DMS53 treated with DMSO at 0.1 percent for 48 hours (cell line): ENCODE measurements around the gene AZU1.

Experiments used
- DNase-seq: peaks from one replicate; lab custom pipeline; 2025; ENCODE audit not compliant: unreplicated experiment; lab: John Stamatoyannopoulos, UW

Gene AZU1

DNA sequence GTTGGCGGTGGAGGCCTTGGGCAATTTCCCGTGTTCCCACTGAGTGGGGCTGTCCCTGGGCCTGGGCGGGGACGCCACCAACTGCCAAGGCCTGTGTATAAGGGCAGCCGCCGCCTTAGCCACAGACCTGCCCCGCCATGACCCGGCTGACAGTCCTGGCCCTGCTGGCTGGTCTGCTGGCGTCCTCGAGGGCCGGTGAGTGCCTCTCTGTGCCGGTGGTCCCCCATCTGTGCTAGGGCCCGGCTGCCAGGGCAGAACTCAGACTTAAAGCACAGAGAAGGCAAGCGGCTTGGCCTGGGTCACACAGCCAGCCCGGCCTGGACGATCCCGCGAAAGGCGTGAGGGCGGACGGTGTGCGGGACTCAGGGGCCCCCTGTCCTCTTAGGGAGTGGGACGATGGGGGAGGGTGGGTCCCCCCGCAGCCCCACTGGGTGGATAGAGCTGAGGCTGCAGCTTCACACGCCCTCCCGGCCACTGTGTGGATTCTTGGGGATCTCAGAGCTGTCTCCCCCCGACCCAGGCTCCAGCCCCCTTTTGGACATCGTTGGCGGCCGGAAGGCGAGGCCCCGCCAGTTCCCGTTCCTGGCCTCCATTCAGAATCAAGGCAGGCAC, at the start of gene AZU1:
TSS of gene AZU1 (plus strand) at position 128 of the 612 bp plus-strand sequence. CDS start at position 138, 10 bp downstream.
- no peak for DNase-seq

DNA sequence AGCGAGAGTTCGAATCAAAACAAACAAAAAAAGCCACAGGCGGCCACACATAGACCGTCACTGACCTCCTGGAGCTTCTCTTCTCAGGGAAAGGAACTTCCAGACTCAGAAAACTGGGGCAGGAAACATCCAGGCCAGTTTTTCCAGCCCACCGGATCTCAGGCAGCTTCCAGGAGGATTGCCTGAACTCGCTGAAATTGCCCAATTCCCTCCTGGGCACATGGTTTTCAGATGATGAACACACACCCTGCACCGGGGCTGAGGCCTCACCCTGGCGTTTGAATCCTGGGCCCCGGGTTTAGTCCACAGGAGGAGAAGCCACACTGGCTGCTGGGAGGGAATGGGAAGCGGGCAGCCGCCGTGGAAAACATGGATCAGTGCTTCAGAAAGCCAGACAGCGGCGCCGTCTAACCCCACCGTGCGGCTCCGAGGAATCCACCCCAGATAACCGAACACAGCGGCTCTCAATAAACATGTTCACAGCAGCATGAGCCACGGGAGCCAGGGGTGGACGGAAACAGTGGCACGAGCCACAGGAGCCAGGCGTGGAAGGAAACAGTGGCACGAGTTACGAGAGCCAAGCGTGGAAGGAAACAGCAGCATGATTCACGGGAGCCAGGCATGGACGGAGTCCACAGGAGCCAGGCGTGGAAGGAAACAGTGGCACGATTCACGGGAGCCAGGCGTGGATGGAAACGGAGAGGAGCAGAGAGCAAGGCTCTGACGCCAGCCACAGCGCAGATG, 48.6 kb upstream of the AZU1 start:
- DNase-seq = no peak

DNA sequence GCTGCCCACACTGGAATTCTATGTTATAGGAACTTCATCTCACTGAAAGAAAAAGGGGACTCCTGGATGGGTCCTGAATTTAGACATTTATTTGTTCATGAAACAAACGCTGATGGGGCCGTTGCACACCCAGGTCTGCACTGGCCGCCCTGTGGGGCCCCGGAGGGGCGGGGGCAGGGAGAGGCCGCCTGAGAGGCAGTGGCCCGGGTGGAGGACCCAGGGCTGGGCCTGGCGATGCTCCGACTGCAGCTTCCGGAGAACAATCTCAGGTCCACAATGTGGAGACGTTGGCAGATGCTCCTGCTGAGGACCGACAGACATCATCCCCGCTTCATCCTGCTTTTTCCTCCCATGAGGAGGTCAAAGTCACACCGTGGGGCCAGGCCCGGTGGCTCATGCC, 46.7 kb upstream of the AZU1 start:
- no peak for DNase-seq

DNA sequence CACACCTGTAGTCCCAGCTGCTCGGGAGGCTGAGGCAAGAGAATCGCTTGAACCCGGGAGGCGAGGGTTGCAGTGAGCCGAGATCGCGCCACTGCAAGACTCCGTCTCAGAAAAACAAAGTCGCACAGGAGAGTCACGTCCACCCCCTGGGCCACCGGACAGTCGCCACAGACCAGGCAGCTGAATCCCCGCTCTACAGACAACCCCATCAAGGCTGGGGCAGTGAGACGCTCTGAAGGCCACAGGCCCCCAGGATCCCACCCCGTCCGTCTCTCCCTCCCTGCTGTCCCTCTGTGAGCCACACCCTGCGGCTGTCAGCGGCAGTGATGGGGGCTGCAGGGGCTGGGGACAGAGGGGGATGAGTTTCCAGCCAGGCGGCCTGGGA, 45.8 kb upstream of the AZU1 start:
- no peak for DNase-seq

DNA sequence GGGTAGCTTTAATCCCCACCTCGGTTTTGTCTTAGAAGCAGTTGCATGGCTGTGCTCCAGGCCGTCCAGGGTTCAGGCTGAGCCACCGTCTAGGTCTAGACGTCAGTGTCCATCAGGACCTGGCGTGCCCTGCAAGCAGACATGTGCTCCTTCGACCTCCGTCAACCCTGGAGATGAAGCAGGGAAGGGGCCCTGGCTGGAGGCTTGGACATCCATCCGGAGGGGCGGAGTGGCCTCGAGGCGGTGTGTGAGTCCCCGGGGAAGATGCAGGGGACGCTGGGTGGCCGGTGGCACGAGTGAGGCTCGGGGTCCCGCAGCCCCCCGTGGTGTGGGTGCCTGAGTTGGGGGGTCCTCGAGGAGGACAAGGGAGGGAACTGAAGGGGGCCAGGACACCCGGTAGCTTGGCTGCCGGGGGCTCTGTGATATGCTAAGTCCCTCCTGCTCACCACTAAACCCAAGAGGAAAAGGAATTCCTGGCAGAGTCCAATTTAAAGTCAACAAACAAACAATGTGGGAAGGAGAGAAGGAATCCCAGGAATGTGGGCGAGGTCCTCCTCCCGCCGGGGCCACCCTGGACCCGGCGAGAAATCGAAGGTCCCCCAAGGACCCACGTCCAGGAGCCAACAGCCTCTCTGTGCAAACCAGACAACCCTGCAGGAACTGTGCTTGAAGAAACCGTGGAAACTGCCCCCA, 45.3 kb upstream of the AZU1 start:
- no peak for DNase-seq

DNA sequence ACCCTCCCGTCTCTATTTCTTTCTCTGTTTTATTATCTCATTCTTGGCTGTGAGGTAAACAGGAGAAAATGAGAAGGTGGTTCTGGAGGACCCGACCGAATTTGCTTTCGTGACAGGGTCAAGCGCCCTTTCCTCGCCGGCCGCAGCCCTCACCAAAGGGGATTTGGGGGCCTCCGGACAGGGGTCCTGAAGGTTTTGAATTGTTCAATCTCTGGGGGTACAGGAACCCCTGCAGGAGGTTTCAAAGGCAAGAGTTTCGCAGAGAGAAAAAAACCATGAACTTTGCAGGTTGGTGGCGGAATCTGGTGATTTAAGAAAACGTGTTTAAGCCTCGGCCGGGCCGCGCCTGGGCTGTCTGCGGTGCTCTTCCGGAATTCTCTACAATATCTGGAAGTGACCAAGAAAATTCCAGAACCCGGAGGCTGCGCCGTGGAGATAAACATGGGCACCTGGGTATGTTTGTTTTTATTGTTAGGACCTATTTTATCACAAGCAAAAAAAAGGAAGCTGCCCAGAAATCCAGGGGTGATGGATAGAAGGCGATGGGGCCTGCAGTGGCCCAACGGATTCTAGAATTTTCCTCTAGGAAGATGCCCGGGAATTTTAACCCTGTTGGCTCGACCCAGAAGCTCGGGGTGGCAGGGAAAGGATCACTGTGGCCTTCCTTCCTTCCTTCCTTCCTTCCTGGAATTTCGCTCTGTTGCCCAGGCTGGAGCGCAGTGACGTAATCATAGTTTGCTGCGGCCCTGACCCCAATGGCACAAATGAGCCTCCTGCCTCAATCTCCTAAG, 44.6 kb upstream of the AZU1 start:
- DNase-seq = no peak

- DNase-seq = no peak
Observed at GRCh38 chr19:784541-784940, 43.1 kb upstream of the AZU1 start.

GRCh38 chr19:787536-787935, 40.1 kb upstream of the AZU1 start:
- DNase-seq = no peak

DNA sequence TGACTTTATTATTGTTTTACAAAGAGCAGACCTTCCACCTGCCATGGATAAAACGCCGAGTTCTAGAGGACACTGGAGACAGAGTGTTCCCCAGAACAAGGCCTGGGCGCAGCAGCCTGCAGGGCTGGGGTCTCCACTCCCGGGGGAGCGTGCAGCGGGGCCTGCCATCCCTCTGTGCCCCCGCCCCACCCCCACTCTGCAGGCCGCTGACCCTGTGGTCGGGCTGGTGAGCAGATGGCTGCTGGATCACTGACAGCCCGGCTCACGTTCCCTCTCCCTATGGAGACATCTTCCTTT, 39.0 kb upstream of the AZU1 start:
- DNase-seq = no peak

GRCh38 chr19:788983-789700, 38.5 kb upstream of the AZU1 start:
- no peak for DNase-seq

GRCh38 chr19:789701-790060, 38.0 kb upstream of the AZU1 start:
- no peak for DNase-seq

DNA sequence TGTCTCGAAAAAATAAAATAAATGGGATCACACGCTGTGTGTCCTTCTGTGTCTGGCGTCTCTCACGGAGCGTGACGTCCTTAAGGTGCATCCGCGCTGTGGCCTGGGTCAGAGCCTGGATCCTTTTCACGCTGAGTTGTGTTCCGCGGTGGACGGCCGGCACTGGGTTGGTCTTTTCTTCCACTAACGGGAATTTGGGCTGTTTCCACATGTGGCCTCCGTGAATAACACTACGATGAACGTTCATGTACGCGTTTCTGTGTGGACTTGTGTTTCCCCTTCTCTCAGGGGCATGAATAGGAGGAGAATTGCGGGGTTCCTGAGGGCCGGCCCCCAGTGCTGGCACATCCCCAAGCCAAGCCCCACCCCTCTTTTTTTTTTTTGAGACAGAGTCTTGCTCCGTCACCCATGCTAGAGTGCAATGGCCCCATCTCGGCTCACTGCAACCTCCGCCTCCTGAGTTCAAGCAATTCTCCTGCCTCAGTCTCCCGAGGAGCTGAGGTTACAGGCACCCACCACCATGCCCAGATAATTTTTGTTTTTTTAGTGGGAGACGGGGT, 36.5 kb upstream of the AZU1 start:
- no peak for DNase-seq

GRCh38 chr19:791567-792305, 35.9 kb upstream of the AZU1 start:
- no peak for DNase-seq

GRCh38 chr19:792306-792885, 35.2 kb upstream of the AZU1 start:
- DNase-seq = no peak

- no peak for DNase-seq
Observed at GRCh38 chr19:793806-794205, 33.8 kb upstream of the AZU1 start.

DNA sequence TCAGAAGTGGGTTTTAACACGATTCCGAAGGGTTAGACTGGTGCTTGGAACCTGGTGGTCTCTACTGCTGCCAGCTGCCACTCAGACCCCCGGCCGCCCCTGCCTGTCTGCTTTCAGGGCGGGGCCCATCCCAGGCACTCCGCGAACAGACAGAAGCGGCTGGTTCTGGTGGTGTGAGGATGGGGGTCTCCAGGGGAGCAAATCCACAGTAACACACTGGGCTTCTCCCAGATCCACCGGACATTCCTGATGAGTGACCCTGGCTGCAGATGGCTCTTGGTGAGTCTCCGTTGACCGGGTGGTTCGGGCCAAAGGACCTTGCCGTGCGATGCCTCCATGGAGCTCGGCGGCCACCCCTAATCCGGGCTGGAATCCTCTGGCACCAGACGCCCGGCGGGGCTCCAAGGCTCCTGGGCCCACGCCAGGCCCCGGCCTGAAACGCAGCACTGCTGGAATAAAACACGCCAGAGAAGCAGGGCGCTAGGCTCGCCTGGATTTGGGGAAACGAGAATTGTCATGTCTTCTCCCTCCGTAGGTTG, 32.5 kb upstream of the AZU1 start:
- no peak for DNase-seq

DNA sequence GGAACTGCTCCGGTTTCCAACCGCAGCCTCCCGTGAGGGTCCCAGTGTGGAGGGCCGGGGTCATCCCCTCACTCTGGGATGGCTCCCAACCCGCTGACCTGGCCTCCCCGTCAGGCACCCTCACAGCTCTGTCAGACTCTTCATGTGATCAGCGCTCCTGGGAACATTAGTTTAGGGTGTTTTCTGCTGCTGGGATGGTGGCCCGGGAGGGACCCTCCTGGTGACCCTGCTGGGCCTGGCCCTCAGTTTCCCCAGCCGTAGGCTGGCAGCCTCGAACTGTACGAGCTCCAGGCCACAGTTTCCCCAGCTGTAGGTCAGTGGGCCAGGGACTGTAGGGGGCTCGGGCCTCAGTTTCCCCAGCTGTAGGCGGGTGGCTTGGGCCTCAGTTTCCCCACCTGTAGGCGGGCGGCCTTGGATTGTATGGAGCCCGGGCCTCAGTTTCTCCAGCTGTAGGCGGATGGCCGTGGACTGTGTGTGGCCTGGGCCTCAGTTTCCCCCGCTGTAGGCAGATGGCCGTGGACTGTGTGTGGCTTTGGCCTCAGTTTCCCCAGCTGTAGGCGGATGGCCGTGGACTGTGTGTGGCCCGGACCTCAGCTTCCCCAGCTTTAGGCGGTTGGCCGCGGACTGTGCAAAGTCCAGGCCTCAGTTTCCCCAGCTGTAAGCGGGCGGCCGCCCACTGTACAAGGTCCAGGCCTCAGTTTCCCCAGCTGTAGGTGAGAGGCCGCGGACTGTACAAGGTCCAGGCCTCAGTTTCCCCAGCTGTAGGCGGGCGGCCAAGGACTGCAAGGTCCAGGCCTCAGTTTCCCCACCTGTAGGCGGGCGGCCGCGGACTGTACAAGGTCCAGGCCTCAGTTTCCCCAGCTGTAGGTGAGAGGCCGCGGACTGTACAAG, 31.7 kb upstream of the AZU1 start:
- no peak for DNase-seq

DNA sequence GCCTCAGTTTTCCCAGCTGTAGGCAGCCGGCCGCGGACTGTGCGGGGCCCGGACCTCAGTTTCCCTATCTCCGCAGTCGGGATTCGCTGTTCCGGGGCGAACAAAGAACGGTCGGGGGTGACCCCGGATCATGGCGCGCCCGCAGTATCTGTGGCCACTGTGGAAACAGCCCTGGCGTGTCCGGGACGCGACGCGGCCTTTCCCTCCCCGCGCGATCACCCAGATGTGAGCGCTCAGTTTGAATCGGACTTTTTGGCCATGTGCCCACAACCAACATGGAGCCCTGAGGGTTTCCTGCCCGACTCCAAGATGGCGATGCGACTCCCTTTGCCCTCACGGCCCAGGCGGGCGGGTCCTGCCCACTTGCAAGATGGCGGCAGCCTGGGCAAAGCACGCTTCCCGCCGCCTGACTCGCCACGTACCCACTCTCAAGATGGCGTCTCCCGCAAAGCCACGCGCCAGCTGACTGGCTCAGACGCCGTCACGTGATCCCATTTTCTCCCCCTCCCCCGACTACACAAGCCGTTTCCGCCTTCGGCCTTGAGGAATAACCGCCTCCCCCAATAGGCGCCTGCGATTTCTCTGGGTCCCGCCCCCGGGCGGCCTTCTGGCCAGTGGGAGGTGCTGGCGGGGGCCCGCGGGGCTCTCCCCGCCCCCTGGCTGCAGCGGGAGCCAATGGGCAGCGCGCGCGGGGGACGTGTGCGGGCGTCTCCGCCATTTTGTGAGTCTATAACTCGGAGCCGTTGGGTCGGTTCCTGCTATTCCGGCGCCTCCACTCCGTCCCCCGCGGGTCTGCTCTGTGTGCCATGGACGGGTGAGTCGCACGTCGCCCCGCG, 30.7 kb upstream of the AZU1 start, which contains the start of gene PTBP1:
TSS of gene PTBP1 (plus strand) at position 761 of the 836 bp plus-strand sequence. CDS start at position 807, 46 bp downstream.
- peak; percentile 96 for DNase-seq
